ENCODE data around the gene ULBP2.
"Not testable (repeated sequence)": the region's sequence is repeated elsewhere in the genome, so short reads cannot be mapped to it uniquely, and the experiment has no call there.

ULBP2 gene

DNA sequence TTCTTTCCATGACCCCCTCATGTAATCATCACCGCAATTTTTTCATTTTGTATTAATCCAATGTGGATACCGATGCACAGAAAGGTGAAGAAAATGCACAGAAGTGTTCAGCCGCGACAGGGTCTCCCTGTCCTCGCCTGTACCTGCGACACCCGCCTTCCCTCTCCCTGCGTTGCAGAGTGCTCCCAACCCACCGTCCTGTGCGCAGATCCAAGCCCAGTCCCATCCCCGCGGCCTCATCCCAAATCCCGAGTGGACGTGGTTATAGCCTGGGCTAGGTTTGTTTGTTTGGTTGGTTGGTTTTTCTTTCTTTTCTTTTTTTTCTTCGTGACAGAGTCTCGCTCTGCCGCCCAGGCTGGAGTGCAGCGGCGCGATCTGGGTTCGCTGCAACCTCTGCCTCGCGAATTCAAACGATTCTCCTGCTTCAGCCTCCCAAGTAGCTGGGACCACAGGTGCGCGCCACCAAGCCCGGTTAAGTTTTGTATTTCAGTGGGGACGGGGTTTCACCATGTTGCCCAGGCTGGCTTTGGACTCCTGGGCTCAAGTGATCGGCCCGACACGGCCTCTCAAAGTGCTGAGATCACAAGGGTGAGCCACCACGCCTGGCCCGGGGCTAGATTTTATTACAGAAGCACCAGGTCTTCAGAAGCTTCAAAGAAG lies 18.4 kb upstream of the ULBP2 start:
- Histone ChIP-seq H3K9ac (ENCODE audit: insufficient read length) (no peak overlapping the region), H3K27ac (no peak overlapping the region), H3K36me3 (ENCODE audit: insufficient read depth, low read length) (no peaks in the 10 kb centered on the region), H3K4me3 (peak overlapping the region; percentile 72), H3K9me3 (ENCODE audit: low read depth, low read length) (no peaks in the 10 kb centered on the region)
- TF ChIP-seq POLR2AphosphoS5 (IDR thresholded peaks at IDR 0.05; ENCODE audit: borderline replicate concordance, low read depth, low read length) = no peak
- no peak for TF ChIP-seq EZH2 (IDR thresholded peaks at IDR 0.05)
- TF ChIP-seq FOXP2 (optimal IDR thresholded peaks at IDR 0.05; ENCODE audit: control extremely low read depth, extremely low read length, insufficient read depth) = no peak
- DNase-seq (ENCODE audit: low read depth, low spot score) = no peak

DNA sequence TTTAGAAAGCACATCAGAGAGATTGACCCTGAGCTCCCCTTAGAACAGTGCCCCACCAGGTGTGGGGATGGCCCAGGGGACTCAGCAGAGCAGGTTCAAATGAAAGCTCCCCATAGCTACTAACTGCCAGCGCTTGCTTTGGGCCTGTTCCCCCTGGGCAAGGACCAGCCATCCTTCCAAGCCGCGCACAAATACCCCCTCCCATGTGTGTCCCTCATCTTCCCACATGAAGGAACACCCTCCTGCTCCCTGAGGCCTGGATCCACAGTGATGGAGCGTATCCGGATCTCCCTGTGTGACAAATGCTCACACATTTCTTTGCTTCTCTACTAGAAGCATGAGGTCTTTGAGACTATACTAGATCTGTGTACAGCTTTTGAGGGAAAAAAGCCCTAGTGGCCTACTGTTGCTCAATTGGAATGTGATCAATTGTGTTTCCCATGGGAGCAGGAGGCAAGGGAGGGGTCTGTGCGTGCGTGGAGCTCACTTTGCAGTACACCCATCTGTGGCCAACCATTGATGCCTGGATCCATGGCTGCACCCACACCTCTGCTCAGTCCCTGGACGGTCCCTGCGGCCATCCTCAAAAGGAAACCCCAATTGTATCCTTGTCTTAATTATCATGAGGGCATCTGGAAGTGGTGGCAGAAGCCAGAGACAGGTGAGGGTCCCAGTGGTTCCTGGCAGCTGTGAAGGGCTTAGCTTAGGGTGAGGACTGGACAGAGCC lies 17.4 kb upstream of the ULBP2 start:
- Histone ChIP-seq H3K27ac (no peak overlapping the region), H3K9me3 (ENCODE audit: low read depth, low read length) (no peaks in the 10 kb centered on the region), H3K9ac (ENCODE audit: insufficient read length) (no peak overlapping the region), H3K4me3 (no peak overlapping the region), H3K36me3 (ENCODE audit: insufficient read depth, low read length) (no peaks in the 10 kb centered on the region)
- no peak for TF ChIP-seq EZH2 (IDR thresholded peaks at IDR 0.05)
- TF ChIP-seq POLR2AphosphoS5 (IDR thresholded peaks at IDR 0.05; ENCODE audit: borderline replicate concordance, low read depth, low read length) = no peak
- TF ChIP-seq FOXP2 (optimal IDR thresholded peaks at IDR 0.05; ENCODE audit: control extremely low read depth, extremely low read length, insufficient read depth) = no peak
- no peak for DNase-seq (ENCODE audit: low read depth, low spot score)

DNA sequence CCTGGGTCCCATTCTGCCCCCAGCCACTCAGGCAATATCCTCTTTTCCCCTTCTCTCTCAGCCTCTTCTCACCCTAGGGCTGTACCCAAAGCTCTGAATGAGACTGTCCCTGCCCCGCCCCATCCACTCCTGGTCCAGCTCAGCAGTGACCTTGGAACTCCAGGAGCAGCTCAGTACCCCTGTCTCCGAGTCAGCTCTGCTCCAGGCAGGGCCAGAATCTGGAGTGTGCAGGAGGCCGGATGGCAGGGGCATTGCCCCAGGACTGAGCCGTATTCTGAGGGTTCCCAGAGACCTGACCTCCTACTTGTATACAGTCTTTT lies 16.9 kb upstream of the ULBP2 start:
- no peak for DNase-seq (ENCODE audit: low read depth, low spot score)
- no peaks in the 10 kb centered on the region for H3K9me3 ChIP-seq (ENCODE audit: low read depth, low read length)
- TF ChIP-seq FOXP2 (optimal IDR thresholded peaks at IDR 0.05; ENCODE audit: control extremely low read depth, extremely low read length, insufficient read depth) = no peak
- TF ChIP-seq EZH2 (IDR thresholded peaks at IDR 0.05) = no peak
- no peak for TF ChIP-seq POLR2AphosphoS5 (IDR thresholded peaks at IDR 0.05; ENCODE audit: borderline replicate concordance, low read depth, low read length)
- H3K27ac ChIP-seq = no peak overlapping the region
- H3K4me3 ChIP-seq = no peak overlapping the region
- H3K36me3 ChIP-seq (ENCODE audit: insufficient read depth, low read length) = no peaks in the 10 kb centered on the region
- H3K9ac ChIP-seq (ENCODE audit: insufficient read length) = no peak overlapping the region

DNA sequence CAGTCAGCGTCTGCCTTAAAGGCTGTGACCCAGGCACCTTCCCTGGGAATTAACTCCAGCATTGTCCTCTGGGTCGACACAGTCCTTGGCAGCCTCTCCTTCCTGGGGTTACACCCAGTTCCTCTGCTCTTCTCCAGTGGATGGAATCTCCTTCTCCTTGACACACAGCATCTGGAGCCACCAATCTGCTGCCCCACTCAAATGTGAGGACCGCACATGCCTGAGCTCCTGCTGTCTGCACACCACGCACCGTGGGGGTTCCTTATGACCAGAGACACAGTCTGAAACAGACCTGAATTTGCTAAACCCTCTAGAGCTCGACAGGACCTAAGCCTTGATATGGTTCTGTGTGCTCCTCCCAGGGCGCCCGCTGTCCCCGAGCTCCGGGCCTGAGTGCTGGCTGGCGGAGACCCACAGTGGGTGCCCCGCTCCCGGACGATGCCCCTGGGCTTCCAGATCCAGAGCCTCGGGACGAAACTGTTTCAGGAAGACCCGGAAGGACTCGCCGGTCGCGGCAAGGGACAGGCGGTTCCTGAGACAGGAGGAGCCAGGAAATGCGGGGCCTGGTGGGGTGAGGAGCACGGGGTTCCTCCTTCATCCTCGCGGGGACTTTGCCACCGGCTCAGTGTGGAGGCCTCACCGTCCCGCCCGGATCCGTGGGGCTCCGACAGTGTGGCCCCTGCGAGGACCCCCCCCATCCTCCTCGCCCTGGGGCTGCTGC lies 16.4 kb upstream of the ULBP2 start:
- Histone ChIP-seq H3K9ac (ENCODE audit: insufficient read length) (no peak overlapping the region), H3K36me3 (ENCODE audit: insufficient read depth, low read length) (no peaks in the 10 kb centered on the region), H3K27ac (no peak overlapping the region), H3K9me3 (ENCODE audit: low read depth, low read length) (no peaks in the 10 kb centered on the region), H3K4me3 (peak overlapping the region; percentile 74)
- DNase-seq (ENCODE audit: low read depth, low spot score) = no peak
- TF ChIP-seq EZH2 (IDR thresholded peaks at IDR 0.05) = no peak
- no peak for TF ChIP-seq FOXP2 (optimal IDR thresholded peaks at IDR 0.05; ENCODE audit: control extremely low read depth, extremely low read length, insufficient read depth)
- no peak for TF ChIP-seq POLR2AphosphoS5 (IDR thresholded peaks at IDR 0.05; ENCODE audit: borderline replicate concordance, low read depth, low read length)

DNA sequence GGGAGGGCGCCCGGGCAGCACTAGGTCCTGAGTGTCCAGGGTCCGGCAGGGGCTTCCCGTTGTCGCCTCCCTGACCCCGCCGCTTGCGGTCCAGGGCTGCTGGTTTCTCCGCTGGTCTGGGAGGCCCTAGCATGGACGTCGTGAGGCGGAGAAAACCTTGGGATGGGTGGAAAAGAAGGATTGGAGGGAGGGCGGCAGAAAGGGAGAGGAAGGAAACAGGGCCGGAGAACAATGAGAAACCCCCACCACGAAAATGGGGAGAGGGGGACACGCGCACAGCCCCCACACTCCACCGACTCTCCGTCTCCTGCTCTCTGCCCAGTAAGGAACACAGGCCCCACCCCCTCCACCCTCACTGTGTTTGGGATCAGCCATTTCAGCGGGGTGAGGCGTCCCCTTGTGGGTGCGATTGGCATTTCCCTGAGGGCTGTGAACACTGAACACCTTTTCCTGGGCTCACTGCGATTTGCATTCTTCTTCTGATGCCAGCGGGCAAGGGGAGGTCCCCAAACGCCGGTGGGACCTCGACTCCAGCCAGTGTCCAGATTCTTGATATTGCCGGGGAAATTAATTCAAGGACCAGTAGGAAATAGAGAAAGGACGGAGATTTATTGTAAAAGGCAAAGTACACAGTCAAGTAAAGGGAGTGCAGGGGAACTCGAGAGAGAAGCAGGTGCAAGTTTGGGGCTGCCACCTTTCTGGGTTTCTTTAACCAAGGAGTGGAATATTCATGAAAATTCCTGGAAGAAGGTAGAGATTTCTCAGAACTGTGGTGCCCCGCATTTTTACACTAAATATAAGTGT lies 15.6 kb upstream of the ULBP2 start:
- H3K9me3 ChIP-seq (ENCODE audit: low read depth, low read length) = no peaks in the 10 kb centered on the region
- no peak overlapping the region for H3K9ac ChIP-seq (ENCODE audit: insufficient read length)
- TF ChIP-seq EZH2 (IDR thresholded peaks at IDR 0.05) (no peak), FOXP2 (optimal IDR thresholded peaks at IDR 0.05; ENCODE audit: control extremely low read depth, extremely low read length, insufficient read depth) (no peak), POLR2AphosphoS5 (IDR thresholded peaks at IDR 0.05; ENCODE audit: borderline replicate concordance, low read depth, low read length) (no peak)
- peak overlapping the region; percentile 74 for H3K4me3 ChIP-seq
- H3K27ac ChIP-seq = no peak overlapping the region
- no peak for DNase-seq (ENCODE audit: low read depth, low spot score)
- no peaks in the 10 kb centered on the region for H3K36me3 ChIP-seq (ENCODE audit: insufficient read depth, low read length)

DNA sequence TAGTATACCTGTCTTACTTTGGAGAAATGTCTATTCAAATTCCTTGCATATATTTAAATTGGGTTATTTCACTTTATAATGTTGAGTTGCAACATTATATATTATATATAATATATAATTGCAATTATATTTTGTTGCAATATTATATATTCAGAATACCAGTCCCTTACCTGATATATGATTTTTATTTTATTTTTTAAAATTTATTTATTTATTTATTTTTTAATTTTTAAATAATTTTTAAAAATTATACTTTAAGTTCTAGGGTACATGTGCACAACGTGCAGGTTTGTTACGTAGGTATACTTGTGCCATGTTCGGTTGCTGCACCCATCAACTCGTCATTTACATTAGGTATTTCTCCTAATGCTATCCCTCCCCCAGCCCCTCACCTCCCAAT lies 14.8 kb upstream of the ULBP2 start:
- not testable (repeated sequence) for H3K27ac ChIP-seq; H3K4me3 ChIP-seq; H3K9ac ChIP-seq (ENCODE audit: insufficient read length); H3K36me3 ChIP-seq (ENCODE audit: insufficient read depth, low read length); DNase-seq (ENCODE audit: low read depth, low spot score); H3K9me3 ChIP-seq (ENCODE audit: low read depth, low read length)

DNA sequence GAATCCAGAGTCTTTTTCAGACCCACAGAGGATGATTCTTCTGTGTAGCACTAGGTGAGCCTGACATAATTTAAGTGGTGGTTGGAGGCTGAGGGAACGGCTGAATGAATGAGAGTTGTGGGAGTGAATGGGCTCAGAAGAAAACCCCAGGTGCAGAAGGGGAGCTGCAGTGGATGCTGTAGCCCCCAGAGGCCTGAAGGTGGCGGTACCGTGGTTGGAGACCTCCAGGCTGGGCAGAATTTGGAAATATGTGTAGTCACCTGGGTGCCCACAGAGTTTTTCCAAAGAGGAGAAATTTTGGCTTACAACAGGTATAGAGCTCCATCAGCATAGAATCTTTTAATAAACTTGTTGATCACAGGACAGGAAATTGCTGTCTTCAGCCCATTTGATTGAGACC lies 12.4 kb upstream of the ULBP2 start:
- Histone ChIP-seq H3K27ac (no peak overlapping the region), H3K36me3 (ENCODE audit: insufficient read depth, low read length) (no peaks in the 10 kb centered on the region), H3K9ac (ENCODE audit: insufficient read length) (no peak overlapping the region), H3K9me3 (ENCODE audit: low read depth, low read length) (no peaks in the 10 kb centered on the region), H3K4me3 (no peak overlapping the region)
- DNase-seq (ENCODE audit: low read depth, low spot score) = no peak
- TF ChIP-seq POLR2AphosphoS5 (IDR thresholded peaks at IDR 0.05; ENCODE audit: borderline replicate concordance, low read depth, low read length) (no peak), EZH2 (IDR thresholded peaks at IDR 0.05) (no peak), FOXP2 (optimal IDR thresholded peaks at IDR 0.05; ENCODE audit: control extremely low read depth, extremely low read length, insufficient read depth) (no peak)

DNA sequence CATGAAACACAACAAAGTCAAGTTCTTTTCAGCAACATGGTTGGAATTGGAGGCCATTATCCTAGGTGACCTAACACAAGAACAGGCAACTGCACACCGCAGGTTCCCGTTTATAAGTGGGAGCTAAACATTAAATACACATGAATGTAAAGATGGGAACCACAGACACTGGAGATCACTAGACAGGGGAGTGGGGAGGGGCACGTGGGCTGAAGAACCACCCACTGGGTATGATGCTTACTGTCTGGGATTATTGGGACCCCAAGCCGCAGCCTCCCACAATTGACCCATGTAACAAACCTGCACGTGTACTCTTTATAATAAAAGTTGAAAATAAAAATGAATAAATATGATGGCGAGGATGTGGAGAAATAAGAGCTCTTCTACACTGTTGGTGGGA lies 10.3 kb upstream of the ULBP2 start:
- no peak for DNase-seq (ENCODE audit: low read depth, low spot score)
- Histone ChIP-seq H3K9me3 (ENCODE audit: low read depth, low read length) (no peaks in the 10 kb centered on the region), H3K27ac (no peak overlapping the region), H3K9ac (ENCODE audit: insufficient read length) (no peak overlapping the region), H3K36me3 (ENCODE audit: insufficient read depth, low read length) (no peaks in the 10 kb centered on the region), H3K4me3 (no peak overlapping the region)
- no peak for TF ChIP-seq FOXP2 (optimal IDR thresholded peaks at IDR 0.05; ENCODE audit: control extremely low read depth, extremely low read length, insufficient read depth)
- no peak for TF ChIP-seq POLR2AphosphoS5 (IDR thresholded peaks at IDR 0.05; ENCODE audit: borderline replicate concordance, low read depth, low read length)
- TF ChIP-seq EZH2 (IDR thresholded peaks at IDR 0.05) = no peak
